ENCODE results near the gene SLC35C1. TPM values are rescaled to one million over a fixed set of nuclear protein-coding genes. Genes with fewer than 3 reads are reported as not detected.

Gene SLC35C1
- total and polyA plus RNA-seq, 2 of the 8 experiments (the other 6 are each of a cell fraction or from before 2014, with no cell fraction given), result 4.6 to 10.6 TPM

DNA sequence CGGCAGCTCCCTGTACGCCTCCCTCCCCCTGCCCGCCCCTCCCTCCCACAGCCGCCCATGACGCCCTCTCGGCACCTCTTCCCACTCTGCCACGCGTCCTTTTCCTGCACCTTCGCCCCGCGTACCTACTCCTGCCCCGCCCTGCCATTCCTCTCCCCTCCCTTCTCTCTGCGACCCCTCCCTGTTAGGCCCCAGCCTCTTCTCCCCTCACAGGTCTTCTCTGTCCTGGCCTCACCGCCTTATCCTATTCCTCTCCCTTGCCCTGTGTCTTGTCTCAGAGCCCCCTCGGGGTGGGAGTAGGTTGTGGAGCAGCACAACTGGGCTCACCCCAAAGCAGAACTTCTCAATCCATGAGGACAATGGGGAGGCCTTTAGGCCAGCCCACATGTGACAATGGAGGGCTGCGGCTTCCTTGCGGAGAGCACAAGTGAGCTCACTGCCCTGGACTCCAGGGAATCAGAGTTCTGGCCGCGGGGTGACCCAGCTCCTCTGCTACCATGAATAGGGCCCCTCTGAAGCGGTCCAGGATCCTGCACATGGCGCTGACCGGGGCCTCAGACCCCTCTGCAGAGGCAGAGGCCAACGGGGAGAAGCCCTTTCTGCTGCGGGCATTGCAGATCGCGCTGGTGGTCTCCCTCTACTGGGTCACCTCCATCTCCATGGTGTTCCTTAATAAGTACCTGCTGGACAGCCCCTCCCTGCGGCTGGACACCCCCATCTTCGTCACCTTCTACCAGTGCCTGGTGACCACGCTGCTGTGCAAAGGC lies 539 bp downstream of the SLC35C1 start:
- ChIA-PET CTCF (ENCODE audit: partially characterized antibody) (interaction anchor here (1.0 to 2.7 kb wide), 5 partner anchors 11 to 434 kb away, joined by 3 to 9 read pairs (median 3); no protein-coding TSS in a partner anchor), POLR2A (ENCODE audit: partially characterized antibody) (interaction anchor here (0.6 to 1.2 kb wide), 4 partner anchors 9 to 241 kb away, joined by 3 to 5 read pairs (median 3); no protein-coding TSS in a partner anchor)
- Histone ChIP-seq H3K27me3 (replicated peaks in 1 of 4; ENCODE audit: control insufficient read depth in 3 of 4, extremely low read depth in 1 of 4, insufficient read depth in 3 of 4, low read length in 3 of 4) (peaks cover 6 to 21% (median 12%) of the 10 kb centered on the region in 4 experiments), H2BK120ac (replicated peaks; ENCODE audit: low read depth, low read length) (no peak overlapping the region), H2BK12ac (ENCODE audit: low read depth, low read length) (peak overlapping the region; percentile 1; the same call in 1 of the 2 replicates), H3K18ac (ENCODE audit: extremely low read depth, low read length) (peak overlapping the region; percentile 90), H4K20me1 (replicated peaks in 1 of 2; ENCODE audit: control insufficient read depth in 1 of 2, insufficient read depth in 2 of 2, low read length in 2 of 2) (peaks cover 2 to 12% of the 10 kb centered on the region in 2 experiments), H3K4ac (replicated peaks; ENCODE audit: insufficient read length, low read depth, low read length) (no peak overlapping the region), H3K9ac (replicated peaks in 1 of 4; ENCODE audit: extremely low read depth in 1 of 4, low read depth in 3 of 4, low read length in 3 of 4) (peak overlapping the region in 2 of 4 experiments; percentile 40 to 69; a peak in 3 of 7 replicates), H2AFZ (ENCODE audit: low read length) (peak overlapping the region; percentile 57; the same call in 1 of the 2 replicates), H3K79me1 (ENCODE audit: low read depth, low read length) (peaks cover 6% of the 10 kb centered on the region; the same call in 1 of the 2 replicates), H3K27ac (ENCODE audit: low read depth, low read length) (peak overlapping the region; percentile 11; the same call in 1 of the 2 replicates), H2BK15ac (ENCODE audit: low read length) (peak overlapping the region; percentile 25; the same call in 1 of the 2 replicates), H2BK5ac (ENCODE audit: low read depth, low read length) (0 out of 2 replicates have a peak overlapping the region, but pooled peaks have one; percentile 27), H2BK20ac (ENCODE audit: low read length) (no peak overlapping the region), H4K91ac (replicated peaks; ENCODE audit: insufficient read length, low read length) (no peak overlapping the region), H3K4me2 (ENCODE audit: insufficient read depth in 1 of 2, low read depth in 2 of 2, low read length in 2 of 2) (peak overlapping the region; percentile 72 to 98), H2AK5ac (ENCODE audit: low read depth, low read length) (0 out of 2 replicates have a peak overlapping the region, but pooled peaks have one; percentile 42), H3K23ac (ENCODE audit: insufficient read length) (no peak overlapping the region), H3K4me3 (ENCODE audit: extremely low read depth in 1 of 4, insufficient read depth in 2 of 4, low read depth in 3 of 4, low read length in 4 of 4) (peak overlapping the region; percentile 65 to 87 (median 77)), H3K14ac (ENCODE audit: insufficient read length) (no peak overlapping the region), H3K9me3 (ENCODE audit: insufficient read depth in 2 of 2, low read depth in 1 of 2, low read length in 1 of 2) (no peaks in the 10 kb centered on the region), H3K4me1 (replicated peaks in 1 of 4; ENCODE audit: control insufficient read depth in 3 of 4, insufficient read depth in 4 of 4, low read length in 3 of 4) (peaks cover 0 to 9% (median 3%) of the 10 kb centered on the region in 4 experiments; a peak in 3 of 7 replicates), H3K56ac (replicated peaks; ENCODE audit: insufficient read length, low read depth, low read length) (peak overlapping the region; percentile 43), H3K23me2 (ENCODE audit: low read depth, low read length) (peaks cover 18% of the 10 kb centered on the region; the same call in 1 of the 2 replicates), H3K79me2 (ENCODE audit: control insufficient read depth in 1 of 2, insufficient read depth in 2 of 2, low read length in 2 of 2) (no peaks in the 10 kb centered on the region), H4K5ac (ENCODE audit: insufficient read length, low read depth, low read length) (peak overlapping the region; percentile 6), H3K36me3 (ENCODE audit: control insufficient read depth in 2 of 4, insufficient read depth in 4 of 4, low read length in 3 of 4) (peaks cover 0 to under 1% (median 0%) of the 10 kb centered on the region in 4 experiments; a peak in 1 of 8 replicates), H4K8ac (ENCODE audit: extremely low read depth, insufficient read depth, low read length) (no peak overlapping the region)
- FAIRE-seq (no peak), DNase-seq (ENCODE audit: low read depth in 1 of 2, low spot score in 2 of 2) (peak in 1 of 2 experiments; percentile 66)
- 45% methylated on average over 22 of the region's 29 CpGs; no CpG with 5 or more reads in 1 of the 2 experiments for WGBS, 2 experiments (ENCODE audit: extremely low coverage in 1 of 2, insufficient coverage in 1 of 2, insufficient read length in 1 of 2, insufficient replicate concordance in 2 of 2, low coverage in 1 of 2, low lambda C conversion rate in 2 of 2, missing lambda C conversion rate in 1 of 2)
- TF ChIP-seq SIN3A (conservative IDR thresholded peaks at IDR 0.05 in 1 of 2, IDR thresholded peaks at IDR 0.05 in 1 of 2; ENCODE audit: low read depth in 1 of 2, low read length in 2 of 2) (peak in 1 of 2 experiments; percentile 12; a peak in 1 of 4 replicates), POLR2A (IDR thresholded peaks at IDR 0.05; ENCODE audit: control extremely low read depth in 1 of 2, low read depth in 2 of 2, low read length in 2 of 2) (peak in 1 of 2 experiments; percentile 26; a peak in 1 of 3 replicates), SUZ12 (IDR thresholded peaks at IDR 0.05; ENCODE audit: low read length) (no peak)

Measured in H1 (cell line).